H1 (cell line): ENCODE data around the gene DNAJC6. TPM values are rescaled to one million over a fixed set of nuclear protein-coding genes. Genes with fewer than 3 reads are reported as not detected.

Source experiments
- CREB1 ChIP-seq: IDR thresholded peaks from 2 replicates; pipeline ENCODE4 v1.6.1; 2012; ENCODE audit warnings: inconsistent platforms
- E2F6 ChIP-seq: IDR thresholded peaks from 2 replicates; pipeline ENCODE4 v1.6.1; 2012; ENCODE audit warnings: inconsistent platforms
- POU5F1 ChIP-seq: IDR thresholded peaks from 2 replicates; pipeline ENCODE4 v1.6.1; 2011; ENCODE audit warnings: low read depth, mild to moderate bottlenecking, low read length, moderate library complexity
- polyA plus RNA-seq, 7 experiments: library from polyadenylated mRNA; depleted of rRNA in 3 of 7; stranded (reverse) in 5 of 7; unstranded in 2 of 7; fragments of >200 nt in 5 of 7; fragments of 200-250 nt in 2 of 7; gene quantifications; 1 replicate in 5 of 7; 2 replicates in 1 of 7; 4 replicates in 1 of 7; pipeline versions ENCODE4 v1.2.1 to v1.2.3, GENCODE V29; 2011 to 2013; ENCODE audit warnings: missing spikeins in 2 of 7, mixed read lengths in 2 of 7
- total RNA-seq: library from RNA; stranded (reverse); fragmentation: NEBNext Ultra II Directional; extraction: Animal tissue kit (Norgen Biotek cat#: 25700); gene quantifications from 2 replicates; pipeline ENCODE4 v1.2.1, GENCODE V29; 2021

The DNAJC6 gene
- total and polyA plus RNA-seq, 2 of the 8 experiments (the other 6 are each of a cell fraction or from before 2014, with no cell fraction given): 1.6 to 3.0 TPM

GRCh38 chr1:65309304-65310077 lies at the start of gene DNAJC6 (continued):
- no peak for TF ChIP-seq POU5F1
- 0 out of 2 replicates have a peak, but pooled peaks have one; percentile 7 for TF ChIP-seq CREB1
- TF ChIP-seq E2F6: peak; percentile 42
